Mesothelial cell of epicardium (in vitro differentiated cells): Measurements from ENCODE around the gene ASIC4. TPM values are rescaled to one million over a fixed set of nuclear protein-coding genes. Genes with fewer than 3 reads are reported as not detected.

Source experiments
- DNase-seq, 2 experiments: peaks; one replicate each; pipeline ENCODE4 v3.0.0; 2021; ENCODE audit warnings: low spot score in 2 of 2; ENCODE audit not compliant: unreplicated experiment in 2 of 2
- H3K27ac Mint-ChIP-seq: 2 replicates; pipeline ENCODE4 v1.8.0; 2021; ENCODE audit warnings: mixed read lengths
- H3K27me3 Mint-ChIP-seq: 2 replicates; pipeline ENCODE4 v1.8.0; 2021; ENCODE audit warnings: low read depth, mixed read lengths
- H3K36me3 Mint-ChIP-seq: 2 replicates; pipeline ENCODE4 v1.8.0; 2021; ENCODE audit warnings: mixed read lengths
- H3K4me1 Mint-ChIP-seq: 2 replicates; pipeline ENCODE4 v1.8.0; 2021; ENCODE audit warnings: mixed read lengths
- H3K4me3 Mint-ChIP-seq: 2 replicates; pipeline ENCODE4 v1.8.0; 2021; ENCODE audit warnings: mild to moderate bottlenecking, moderate library complexity, mixed read lengths
- H3K9me3 Mint-ChIP-seq: 2 replicates; pipeline ENCODE4 v1.8.0; 2021; ENCODE audit warnings: mixed read lengths
- total RNA-seq: library from RNA; stranded (reverse); gene quantifications from 3 replicates; pipeline ENCODE4 v1.2.1, GENCODE V29; 2021
- TF ChIP-seq, protein P1 (sequence below): fragments of 200-600 bp; sonication (generic); IDR thresholded peaks from one replicate; pipeline ENCODE4 v1.5.0; 2021; ENCODE audit warnings: antibody characterized with exemption; ENCODE audit not compliant: unreplicated experiment

The ASIC4 gene
- total RNA-seq, 1 donor from 2014 or later: 0.98 TPM

DNA sequence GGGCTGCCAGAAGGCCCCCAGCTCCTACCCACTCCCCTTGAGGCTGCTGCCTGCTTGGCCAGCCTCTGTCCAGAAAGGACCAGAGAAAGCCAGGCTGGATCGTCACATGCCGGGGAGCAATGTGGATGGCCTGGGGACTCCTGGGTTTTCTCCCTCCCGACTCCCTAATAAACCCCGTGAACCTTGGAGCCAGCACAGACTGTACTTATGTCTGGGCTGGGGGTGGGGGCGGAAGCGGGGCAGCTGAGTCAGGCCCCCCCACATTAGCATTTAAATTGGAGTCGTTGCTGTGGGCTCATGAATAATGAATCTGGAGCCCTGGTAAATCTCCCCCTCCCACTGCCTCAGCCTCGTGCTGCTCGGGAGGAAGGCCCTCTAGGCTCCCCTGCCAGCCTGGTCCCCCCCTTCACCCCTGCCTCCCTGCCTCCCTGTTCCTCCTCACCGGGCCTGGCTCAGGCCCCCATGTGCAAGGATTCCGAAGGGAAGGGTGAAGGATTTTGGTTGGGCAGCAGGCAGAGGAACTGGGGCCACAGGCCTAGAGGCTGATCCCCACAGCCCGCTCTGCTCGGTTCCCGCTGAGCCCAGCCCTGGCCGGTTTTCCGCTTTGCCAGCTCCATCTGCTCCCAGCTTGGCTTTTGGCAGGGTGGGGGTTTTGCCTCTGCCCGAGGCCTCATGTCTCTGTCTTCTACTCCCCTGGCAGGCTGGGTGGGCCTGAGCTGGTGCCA is 7.3 kb upstream of the ASIC4 start:
- Mint-ChIP-seq H3K4me3 (no peak overlapping the region), H3K4me1 (peaks cover 36% of the 10 kb centered on the region), H3K36me3 (peaks cover 14% of the 10 kb centered on the region), H3K9me3 (no peaks in the 10 kb centered on the region), H3K27me3 (peaks cover 24% of the 10 kb centered on the region), H3K27ac (no peak overlapping the region)
- TF ChIP-seq, protein P1, sequence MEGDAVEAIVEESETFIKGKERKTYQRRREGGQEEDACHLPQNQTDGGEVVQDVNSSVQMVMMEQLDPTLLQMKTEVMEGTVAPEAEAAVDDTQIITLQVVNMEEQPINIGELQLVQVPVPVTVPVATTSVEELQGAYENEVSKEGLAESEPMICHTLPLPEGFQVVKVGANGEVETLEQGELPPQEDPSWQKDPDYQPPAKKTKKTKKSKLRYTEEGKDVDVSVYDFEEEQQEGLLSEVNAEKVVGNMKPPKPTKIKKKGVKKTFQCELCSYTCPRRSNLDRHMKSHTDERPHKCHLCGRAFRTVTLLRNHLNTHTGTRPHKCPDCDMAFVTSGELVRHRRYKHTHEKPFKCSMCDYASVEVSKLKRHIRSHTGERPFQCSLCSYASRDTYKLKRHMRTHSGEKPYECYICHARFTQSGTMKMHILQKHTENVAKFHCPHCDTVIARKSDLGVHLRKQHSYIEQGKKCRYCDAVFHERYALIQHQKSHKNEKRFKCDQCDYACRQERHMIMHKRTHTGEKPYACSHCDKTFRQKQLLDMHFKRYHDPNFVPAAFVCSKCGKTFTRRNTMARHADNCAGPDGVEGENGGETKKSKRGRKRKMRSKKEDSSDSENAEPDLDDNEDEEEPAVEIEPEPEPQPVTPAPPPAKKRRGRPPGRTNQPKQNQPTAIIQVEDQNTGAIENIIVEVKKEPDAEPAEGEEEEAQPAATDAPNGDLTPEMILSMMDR: no peak
- DNase-seq: no peak

DNA sequence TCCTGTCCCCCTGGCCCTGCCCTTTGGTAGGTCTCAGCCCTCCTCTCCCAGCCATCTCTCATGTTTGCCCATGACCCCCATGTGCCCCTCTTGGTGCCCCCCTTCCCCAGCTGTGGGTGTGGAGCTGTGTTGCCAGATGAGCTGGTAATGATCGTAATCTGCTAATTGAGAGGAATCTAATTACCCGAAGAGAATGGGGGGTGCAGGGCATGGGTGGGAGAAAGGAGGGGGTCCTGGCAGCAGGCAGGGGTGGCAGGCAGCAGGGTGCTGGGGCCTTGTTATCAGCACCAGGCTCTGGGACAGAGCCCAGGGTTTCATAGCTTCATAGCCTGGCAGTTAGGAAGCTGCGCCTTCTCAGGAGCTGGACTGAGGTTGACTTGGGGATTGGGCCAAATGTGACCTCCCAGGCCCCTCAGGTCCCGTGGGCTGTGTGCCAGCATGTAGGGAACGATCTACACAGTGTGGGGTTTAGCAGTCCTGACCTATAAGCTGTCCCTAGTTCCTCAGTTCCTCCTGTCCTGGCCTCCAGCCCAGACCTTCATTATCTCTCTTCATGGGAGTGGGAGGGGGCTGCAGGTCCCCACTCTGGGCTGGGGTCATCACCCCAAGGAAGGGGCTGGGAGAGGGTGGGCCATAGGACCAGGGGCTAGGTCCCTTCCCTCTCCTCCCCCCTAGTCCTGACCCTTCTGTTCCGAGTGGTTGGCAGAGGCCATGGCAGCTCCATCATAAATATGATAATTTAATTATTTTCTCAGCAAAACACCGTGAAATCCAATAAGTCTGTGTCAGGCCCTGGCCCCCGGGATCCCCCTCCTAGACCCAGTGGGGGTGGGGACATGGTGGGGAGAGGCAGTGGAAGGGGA is 6.5 kb upstream of the ASIC4 start:
- TF ChIP-seq, protein P1: no peak
- H3K4me3 Mint-ChIP-seq: no peak overlapping the region
- H3K9me3 Mint-ChIP-seq: no peaks in the 10 kb centered on the region
- no peak overlapping the region for H3K27ac Mint-ChIP-seq
- H3K36me3 Mint-ChIP-seq: peaks cover 14% of the 10 kb centered on the region
- peaks cover 33% of the 10 kb centered on the region for H3K4me1 Mint-ChIP-seq
- H3K27me3 Mint-ChIP-seq: peaks cover 31% of the 10 kb centered on the region
- no peak for DNase-seq

DNA sequence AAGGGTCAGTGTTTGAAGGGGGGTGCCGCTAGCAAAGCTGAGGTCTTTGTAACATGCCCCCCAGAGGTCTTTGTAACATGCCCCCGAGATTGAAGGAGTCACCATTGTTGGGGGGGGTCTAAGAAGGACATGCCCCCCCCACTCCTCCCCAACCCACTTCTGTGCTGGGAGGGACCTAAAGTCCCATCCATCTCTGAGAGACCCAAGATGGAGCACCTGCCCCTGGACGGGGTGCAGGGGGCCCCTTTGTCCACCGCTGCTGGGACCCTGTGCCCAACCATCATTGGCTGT is 5.9 kb upstream of the ASIC4 start:
- Mint-ChIP-seq H3K4me1 (peaks cover 38% of the 10 kb centered on the region), H3K27me3 (peaks cover 36% of the 10 kb centered on the region), H3K36me3 (peaks cover 14% of the 10 kb centered on the region), H3K4me3 (no peak overlapping the region), H3K27ac (no peak overlapping the region), H3K9me3 (no peaks in the 10 kb centered on the region)
- TF ChIP-seq, protein P1: no peak
- DNase-seq: no peak

DNA sequence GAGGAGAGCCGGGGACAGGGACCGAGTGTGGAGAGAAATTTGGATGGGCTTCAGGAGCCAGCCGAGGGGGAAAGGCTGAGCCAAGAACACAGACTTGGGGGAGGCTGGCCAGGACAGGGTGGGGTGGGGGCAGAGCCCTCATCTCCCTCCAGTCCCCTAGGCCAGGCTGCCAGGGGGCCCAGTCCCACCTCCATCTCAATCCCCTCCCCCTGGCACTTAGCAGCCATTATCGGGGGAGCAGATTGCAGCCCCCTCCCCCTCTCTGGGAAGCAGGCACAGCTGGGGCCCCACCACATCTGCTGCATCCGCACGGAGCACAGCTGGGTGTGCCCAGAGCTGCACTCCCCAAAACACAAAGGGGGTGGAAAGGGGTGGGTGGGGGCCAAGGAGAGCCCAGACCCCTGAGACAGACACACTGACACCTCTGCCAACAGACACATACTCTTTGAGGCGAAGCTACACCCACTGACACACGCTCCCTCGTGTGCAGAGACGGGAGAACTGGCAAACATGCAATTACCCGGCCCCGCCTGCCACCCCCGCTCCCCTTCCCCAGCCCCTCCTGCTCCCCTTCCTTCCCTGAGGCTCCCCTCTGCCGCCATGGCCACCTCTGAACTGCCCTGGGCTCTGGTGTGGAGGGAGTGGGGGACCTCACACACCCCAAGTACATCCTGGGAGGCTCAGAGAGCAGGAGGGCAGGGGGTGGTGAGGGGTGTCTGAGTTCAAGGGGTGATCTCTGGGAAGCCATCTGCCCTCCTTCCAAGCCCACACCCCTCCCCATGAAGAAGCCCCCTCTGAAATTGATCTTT is 5.1 kb upstream of the ASIC4 start:
- H3K27me3 Mint-ChIP-seq: peaks cover 44% of the 10 kb centered on the region
- H3K4me1 Mint-ChIP-seq: peaks cover 46% of the 10 kb centered on the region
- peak overlapping the region; percentile 55 for H3K4me3 Mint-ChIP-seq
- no peak for DNase-seq
- TF ChIP-seq, protein P1: no peak
- H3K27ac Mint-ChIP-seq: no peak overlapping the region
- H3K9me3 Mint-ChIP-seq: no peaks in the 10 kb centered on the region
- peaks cover 13% of the 10 kb centered on the region for H3K36me3 Mint-ChIP-seq

DNA sequence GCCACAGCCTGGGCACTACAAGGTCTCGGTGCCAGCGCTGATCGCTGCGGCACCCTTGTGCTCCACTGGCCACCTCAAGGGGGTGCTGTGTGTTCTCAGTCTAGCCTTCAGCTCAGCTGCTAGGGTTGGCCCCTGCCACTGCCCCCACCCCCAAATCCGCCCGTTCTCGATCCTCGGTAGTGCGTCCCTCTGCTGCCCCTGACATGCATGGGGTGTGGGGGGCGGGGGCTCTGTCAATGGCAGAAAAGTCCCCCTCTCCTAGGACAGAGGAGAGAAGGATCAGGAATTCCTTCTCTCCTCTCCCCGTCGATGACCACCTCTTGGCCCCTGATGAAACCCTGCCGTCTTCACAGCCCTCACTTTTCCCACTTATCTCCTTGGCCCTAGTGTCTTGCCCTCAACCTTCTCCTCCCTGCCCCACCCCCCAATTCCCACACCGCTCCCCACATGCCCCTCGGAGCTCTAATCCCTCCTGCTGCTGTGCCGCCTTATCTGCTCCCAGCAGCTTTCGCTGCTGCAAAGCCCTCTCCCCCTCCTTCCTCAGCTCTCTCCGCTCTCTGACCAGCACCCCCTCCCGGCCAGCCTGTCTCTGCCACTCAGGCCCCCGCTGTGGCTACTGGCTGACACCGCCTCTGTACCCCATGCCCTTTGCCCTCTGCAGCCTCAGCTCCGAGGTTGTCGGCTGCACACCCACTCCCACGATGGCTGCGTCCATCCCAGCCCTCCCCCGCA is 4.3 kb upstream of the ASIC4 start:
- peak overlapping the region; percentile 41 for H3K27ac Mint-ChIP-seq
- TF ChIP-seq, protein P1: peak; percentile 23
- H3K27me3 Mint-ChIP-seq: peaks cover 49% of the 10 kb centered on the region
- H3K4me3 Mint-ChIP-seq: peak overlapping the region; percentile 55
- peak in 1 of 2 experiments; percentile 67 for DNase-seq
- H3K4me1 Mint-ChIP-seq: peaks cover 49% of the 10 kb centered on the region
- no peaks in the 10 kb centered on the region for H3K9me3 Mint-ChIP-seq
- H3K36me3 Mint-ChIP-seq: peaks cover 5% of the 10 kb centered on the region
